Activated CD8-positive, alpha-beta memory T cell treated with anti-CD3 and anti-CD28 coated beads, Interleukin-2, amount 50 U/mL, for 24 hours (primary cell): ENCODE data around the gene MBD1.
A peak's percentile ranks its signal among the peaks of the same experiment; 100 is the strongest.
"Not testable (repeated sequence)": the region's sequence is repeated elsewhere in the genome, so short reads cannot be mapped to it uniquely, and the experiment has no call there.

ENCODE experiments used
- DNase-seq: peaks from one replicate; pipeline ENCODE4 v3.0.0-alpha.2; 2020; ENCODE audit errors: extremely low read depth

The MBD1 gene

GRCh38 chr18:50273203-50274043 lies 7.9 kb downstream of the MBD1 start:
- DNase-seq = no peak

- DNase-seq = no peak
Measured at GRCh38 chr18:50272568-50272967, 8.8 kb downstream of the MBD1 start.

- no peak for DNase-seq
Measured at GRCh38 chr18:50268022-50268747, 13.1 kb downstream of the MBD1 start.

- peak; percentile 81 for DNase-seq
Measured at GRCh38 chr18:50266248-50266704, 15.0 kb downstream of the MBD1 start, which contains the start of gene CFAP53. Gene CFAP53 (minus strand): TSS chr18:50266495. CDS start chr18:50266404, 91 bp downstream.

GRCh38 chr18:50262977-50263376 lies 18.3 kb downstream of the MBD1 start:
- DNase-seq = no peak

GRCh38 chr18:50250935-50251334 lies 30.4 kb downstream of the MBD1 start:
- no peak for DNase-seq

- DNase-seq = no peak
Measured at GRCh38 chr18:50249576-50249975, 31.7 kb downstream of the MBD1 start.

GRCh38 chr18:50247561-50247960 lies 33.8 kb downstream of the MBD1 start:
- no peak for DNase-seq

- DNase-seq = not testable (repeated sequence)
Measured at GRCh38 chr18:50241768-50242167, 39.6 kb downstream of the MBD1 start.

- DNase-seq = no peak
Measured at GRCh38 chr18:50240080-50240563, 41.2 kb downstream of the MBD1 start.

GRCh38 chr18:50232419-50232818 lies 48.9 kb downstream of the MBD1 start:
- DNase-seq = no peak

- no peak for DNase-seq
Measured at GRCh38 chr18:50231621-50232020, 49.7 kb downstream of the MBD1 start.

- DNase-seq = not testable (repeated sequence)
Measured at GRCh38 chr18:50220249-50220648, 61.1 kb downstream of the MBD1 start.
